ENCODE data around the gene CD8B. TPM values are rescaled to one million over a fixed set of nuclear protein-coding genes. Genes with fewer than 3 reads are reported as not detected.
A peak's percentile ranks its signal among the peaks of the same experiment; 100 is the strongest.

CD8B gene
- total RNA-seq, 1 experiment from 2014 or later, result 9.1 TPM

GRCh38 chr2:86809481-86810121 is 52.1 kb downstream of the CD8B start:
- no peak for DNase-seq
- ChIA-PET POLR2A (no interaction called here), CTCF (no interaction called here)
- Mint-ChIP-seq H3K27ac (ENCODE audit: unreplicated experiment) (no peak overlapping the region), H3K27me3 (ENCODE audit: insufficient read depth, unreplicated experiment) (no peaks in the 10 kb centered on the region), H3K4me1 (ENCODE audit: low read depth, unreplicated experiment) (no peaks in the 10 kb centered on the region), H3K36me3 (ENCODE audit: insufficient read depth, unreplicated experiment) (peaks cover 19% of the 10 kb centered on the region), H3K9me3 (ENCODE audit: unreplicated experiment) (no peaks in the 10 kb centered on the region), H3K4me3 (ENCODE audit: unreplicated experiment) (no peak overlapping the region)
- Histone ChIP-seq H3K4me1 (no peaks in the 10 kb centered on the region), H3K27me3 (replicated peaks; ENCODE audit: control insufficient read depth, insufficient read depth, low read length) (no peaks in the 10 kb centered on the region), H3K9me3 (no peaks in the 10 kb centered on the region), H3K36me3 (ENCODE audit: control insufficient read depth, insufficient read depth, low read length) (no peaks in the 10 kb centered on the region), H3K4me3 (ENCODE audit: low read depth, low read length) (no peak overlapping the region)
- BruUV-seq (replicated peaks), result no TSS peak
- TF ChIP-seq CTCF (IDR thresholded peaks at IDR 0.05; ENCODE audit: insufficient read depth in 1 of 2, low read depth in 1 of 2, low read length in 1 of 2, severe bottlenecking in 1 of 2, unreplicated experiment in 1 of 2), result no peak
- intact Hi-C loops (cut with micrococcal nuclease; ENCODE audit: unreplicated experiment), result loop anchor here (2.0 kb wide), 1 partner anchor 19 kb away; no protein-coding TSS in a partner anchor

GRCh38 chr2:86808315-86809161 is 53.1 kb downstream of the CD8B start:
- TF ChIP-seq CTCF (IDR thresholded peaks at IDR 0.05; ENCODE audit: insufficient read depth in 1 of 2, low read depth in 1 of 2, low read length in 1 of 2, severe bottlenecking in 1 of 2, unreplicated experiment in 1 of 2), result peak; percentile 93 to 96
- Mint-ChIP-seq H3K27me3 (ENCODE audit: insufficient read depth, unreplicated experiment) (no peaks in the 10 kb centered on the region), H3K4me3 (ENCODE audit: unreplicated experiment) (peak overlapping the region; percentile 77), H3K9me3 (ENCODE audit: unreplicated experiment) (no peaks in the 10 kb centered on the region), H3K27ac (ENCODE audit: unreplicated experiment) (peak overlapping the region; percentile 28), H3K4me1 (ENCODE audit: low read depth, unreplicated experiment) (no peaks in the 10 kb centered on the region), H3K36me3 (ENCODE audit: insufficient read depth, unreplicated experiment) (peaks cover 19% of the 10 kb centered on the region)
- CTCF ChIA-PET, result interaction anchor here (0.9 kb wide), 2 partner anchors 413 to 1508 kb away, joined by 5 to 8 read pairs; no protein-coding TSS in a partner anchor
- intact Hi-C loops (cut with micrococcal nuclease; ENCODE audit: unreplicated experiment), result loop anchor here (2.0 kb wide), 1 partner anchor 20 kb away; no protein-coding TSS in a partner anchor
- no peaks in the 10 kb centered on the region for H3K27me3 ChIP-seq (replicated peaks; ENCODE audit: control insufficient read depth, insufficient read depth, low read length)
- peak overlapping the region; percentile 77 for H3K4me3 ChIP-seq (ENCODE audit: low read depth, low read length)
- TSS peak; percentile 22 for BruUV-seq (replicated peaks)
- DNase-seq, result peak; percentile 94 to 97
- H3K36me3 ChIP-seq (ENCODE audit: control insufficient read depth, insufficient read depth, low read length), result no peaks in the 10 kb centered on the region
- POLR2A ChIA-PET, result no interaction called here
- no peaks in the 10 kb centered on the region for H3K9me3 ChIP-seq
- H3K4me1 ChIP-seq, result no peaks in the 10 kb centered on the region

GRCh38 chr2:86807468-86808275 is 54.0 kb downstream of the CD8B start:
- CTCF ChIA-PET, result interaction anchor here (0.9 to 1.3 kb wide), 4 partner anchors 17 to 1507 kb away, joined by 3 to 8 read pairs (median 5); no protein-coding TSS in a partner anchor
- no TSS peak for BruUV-seq (replicated peaks)
- intact Hi-C loops (cut with micrococcal nuclease; ENCODE audit: unreplicated experiment), result loop anchor here (1.0 to 2.0 kb wide), 2 partner anchors 21 to 43 kb away; no protein-coding TSS in a partner anchor
- Histone ChIP-seq H3K36me3 (ENCODE audit: control insufficient read depth, insufficient read depth, low read length) (no peaks in the 10 kb centered on the region), H3K4me3 (ENCODE audit: low read depth, low read length) (peak overlapping the region; percentile 77), H3K4me1 (no peaks in the 10 kb centered on the region), H3K9me3 (no peaks in the 10 kb centered on the region), H3K27me3 (replicated peaks; ENCODE audit: control insufficient read depth, insufficient read depth, low read length) (no peaks in the 10 kb centered on the region)
- Mint-ChIP-seq H3K36me3 (ENCODE audit: insufficient read depth, unreplicated experiment) (peaks cover 19% of the 10 kb centered on the region), H3K27me3 (ENCODE audit: insufficient read depth, unreplicated experiment) (no peaks in the 10 kb centered on the region), H3K4me3 (ENCODE audit: unreplicated experiment) (peak overlapping the region; percentile 77), H3K4me1 (ENCODE audit: low read depth, unreplicated experiment) (no peaks in the 10 kb centered on the region), H3K27ac (ENCODE audit: unreplicated experiment) (peak overlapping the region; percentile 28), H3K9me3 (ENCODE audit: unreplicated experiment) (no peaks in the 10 kb centered on the region)
- peak; percentile 83 to 85 for DNase-seq
- POLR2A ChIA-PET, result interaction anchor here (0.6 kb wide), 1 partner anchor 15 kb away, joined by 4 read pairs; no protein-coding TSS in a partner anchor
- TF ChIP-seq CTCF (IDR thresholded peaks at IDR 0.05; ENCODE audit: insufficient read depth in 1 of 2, low read depth in 1 of 2, low read length in 1 of 2, severe bottlenecking in 1 of 2, unreplicated experiment in 1 of 2), result no peak

Data from Caco-2 (cell line).